H1 (cell line): ENCODE measurements around the gene UNK. TPM values are rescaled to one million over a fixed set of nuclear protein-coding genes. Genes with fewer than 3 reads are reported as not detected.

ENCODE experiments used
- ASH2L ChIP-seq: fragments of 200-600, 300-600 bp; sonication (generic); IDR thresholded peaks from one replicate; pipeline ENCODE4 v1.7.1; 2017; ENCODE audit warnings: low read length
- BACH1 ChIP-seq: IDR thresholded peaks from 2 replicates; pipeline ENCODE4 v1.6.1; 2012; ENCODE audit warnings: low read length, improper control_type of control experiment
- CEBPB ChIP-seq: IDR thresholded peaks from 2 replicates; pipeline ENCODE4 v1.6.1; 2012; ENCODE audit warnings: low read depth, low read length
- CHD2 ChIP-seq: IDR thresholded peaks from 2 replicates; pipeline ENCODE4 v1.6.1; 2012; ENCODE audit warnings: low read length, improper control_type of control experiment
- CREB1 ChIP-seq: IDR thresholded peaks from 2 replicates; pipeline ENCODE4 v1.6.1; 2012; ENCODE audit warnings: inconsistent platforms
- NANOG ChIP-seq: IDR thresholded peaks from 2 replicates; pipeline ENCODE4 v1.6.1; 2011; ENCODE audit warnings: low read length, low read depth, mild to moderate bottlenecking, inconsistent platforms; ENCODE audit not compliant: insufficient read depth, poor library complexity, severe bottlenecking
- RAD21 ChIP-seq, 2 experiments: IDR thresholded peaks in 1 of 2; conservative IDR thresholded peaks in 1 of 2; 2 replicates each; pipeline ENCODE4 v1.6.1; 2011; ENCODE audit warnings: low read depth in 2 of 2, low read length in 2 of 2, improper control_type of control experiment in 1 of 2, inconsistent platforms in 1 of 2, mild to moderate bottlenecking in 1 of 2, moderate library complexity in 1 of 2
- RFX5 ChIP-seq: IDR thresholded peaks from 2 replicates; pipeline ENCODE4 v1.6.1; 2011; ENCODE audit warnings: low read depth, low read length, improper control_type of control experiment, borderline replicate concordance
- SIN3A ChIP-seq, 2 experiments: IDR thresholded peaks in 1 of 2; conservative IDR thresholded peaks in 1 of 2; 2 replicates each; pipeline ENCODE4 v1.6.1; 2011 to 2012; ENCODE audit warnings: low read length in 2 of 2, improper control_type of control experiment in 1 of 2, low read depth in 1 of 2, mild to moderate bottlenecking in 1 of 2
- SRF ChIP-seq: IDR thresholded peaks from 2 replicates; pipeline ENCODE4 v1.6.1; 2011; ENCODE audit warnings: mild to moderate bottlenecking, low read depth, low read length, moderate library complexity
- TAF7 ChIP-seq: optimal IDR thresholded peaks from 2 replicates; pipeline ENCODE3; 2011; ENCODE audit warnings: low read depth, mild to moderate bottlenecking, inconsistent platforms, low read length, moderate library complexity, borderline replicate concordance
- polyA plus RNA-seq, 7 experiments: library from polyadenylated mRNA; depleted of rRNA in 3 of 7; stranded (reverse) in 5 of 7; unstranded in 2 of 7; fragments of >200 nt in 5 of 7; fragments of 200-250 nt in 2 of 7; gene quantifications; 1 replicate in 5 of 7; 2 replicates in 1 of 7; 4 replicates in 1 of 7; pipeline versions ENCODE4 v1.2.1 to v1.2.3, GENCODE V29; 2011 to 2013; ENCODE audit warnings: missing spikeins in 2 of 7, mixed read lengths in 2 of 7
- total RNA-seq: library from RNA; stranded (reverse); fragmentation: NEBNext Ultra II Directional; extraction: Animal tissue kit (Norgen Biotek cat#: 25700); gene quantifications from 2 replicates; pipeline ENCODE4 v1.2.1, GENCODE V29; 2021

UNK gene
- total and polyA plus RNA-seq, 2 of the 8 experiments (the other 6 are each of a cell fraction or from before 2014, with no cell fraction given): 24.2 to 33.3 TPM

DNA sequence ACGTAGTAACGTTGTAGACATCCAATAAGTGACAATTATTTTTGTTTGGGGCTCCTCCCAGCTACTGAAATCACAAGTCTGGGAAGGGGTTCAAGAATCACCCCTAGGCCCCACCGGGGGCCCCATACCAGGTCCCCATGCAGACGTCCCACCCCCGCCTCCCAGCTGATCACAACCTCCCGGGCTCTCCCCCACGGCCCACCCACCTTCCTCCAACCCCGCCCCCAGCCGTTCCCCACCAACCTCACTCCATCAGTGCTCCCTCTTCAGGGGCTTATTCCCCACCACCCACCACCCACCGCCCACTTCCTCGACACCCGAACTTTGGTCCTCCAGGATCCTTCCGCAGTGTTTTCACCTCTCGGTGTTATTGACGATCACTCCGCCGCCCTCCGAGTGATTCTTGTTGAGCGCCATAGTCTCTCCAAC lies 70.3 kb downstream of the UNK start (continued):
- TF ChIP-seq SRF (no peak), SIN3A (conservative IDR thresholded peaks at IDR 0.05 in 1 of 2, IDR thresholded peaks at IDR 0.05 in 1 of 2; ENCODE audit: low read depth in 1 of 2, low read length in 2 of 2) (0 out of 4 replicates have a peak, but pooled peaks of 1 of the 2 experiments have one; percentile 7), TAF7 (no peak), CREB1 (no peak), CEBPB (no peak), RFX5 (no peak), BACH1 (no peak), CHD2 (peak; percentile 81; the same call in 1 of the 2 replicates), RAD21 (IDR thresholded peaks at IDR 0.05 in 1 of 2, conservative IDR thresholded peaks at IDR 0.05 in 1 of 2; ENCODE audit: low read depth in 2 of 2, low read length in 2 of 2) (no peak), NANOG (no peak), ASH2L (no peak)
